HepG2 (cell line): ENCODE data around the gene TMEM86B. TPM values are rescaled to one million over a fixed set of nuclear protein-coding genes. Genes with fewer than 3 reads are reported as not detected.
A peak's percentile ranks its signal among the peaks of the same experiment; 100 is the strongest.

Experiments used
- ATAC-seq: fragments of 200-7000 bp; cut with Tn5 transposase; 3 replicates; pipeline ENCODE4 v1.9.1; 2020; ENCODE audit warnings: mild to moderate bottlenecking, moderate library complexity
- BruUV-seq: library from RNA; stranded (reverse); fragments of 400-500 nt; replicated peaks from 2 replicates; lab custom pipeline; 2021; lab: Mats Ljungman, UMichigan
- CTCF ChIA-PET: fragments of 300-600 bp; formaldehyde crosslinking; extraction: SDS; loops from one replicate; lab custom pipeline; 2021; ENCODE audit warnings: low total read pairs, inconsistent platforms, low intra/inter-chr PET ratio; lab: Yijun Ruan, JAX
- POLR2A ChIA-PET: fragments of 350-600 bp; sonication (Branson Sonifier 250); formaldehyde crosslinking; loops from one replicate; lab custom pipeline; 2020; ENCODE audit warnings: antibody characterized with exemption, inconsistent platforms; lab: Yijun Ruan, JAX
- DNase-seq: peaks from one replicate; pipeline ENCODE4 v3.0.0-alpha.2; 2015; ENCODE audit warnings: low spot score
- FAIRE-seq: peaks from 3 replicates; lab custom pipeline; 2011; peaks lifted over from hg19 to GRCh38; lab: Jason Lieb, UNC
- H2AFZ ChIP-seq: one replicate; pipeline ENCODE4 v1.6.1; 2011; ENCODE audit warnings: low read length, inconsistent platforms
- H3K27ac ChIP-seq: fragments of 300-600 bp; 3 replicates; pipeline ENCODE4 v1.8.0; 2011; ENCODE audit warnings: mixed run types, mild to moderate bottlenecking, mixed read lengths, low read length, inconsistent platforms; ENCODE audit not compliant: insufficient read depth; ENCODE audit errors: extremely low read length
- H3K27me3 ChIP-seq, 2 experiments: fragments of 200-600 bp in 1 of 2; 2 replicates in 1 of 2; 3 replicates in 1 of 2; pipeline versions ENCODE4 v1.6.0 to v1.8.0; 2011; ENCODE audit warnings: low read length in 2 of 2, mild to moderate bottlenecking in 2 of 2, moderate library complexity in 2 of 2, inconsistent platforms in 1 of 2; ENCODE audit not compliant: insufficient read depth in 2 of 2, control insufficient read depth in 1 of 2
- H3K36me3 ChIP-seq, 2 experiments: fragments of 200-600 bp in 1 of 2; replicated peaks in 1 of 2; 2 replicates in 1 of 2; 3 replicates in 1 of 2; pipeline versions ENCODE4 v1.5.1 to v1.8.0; 2011; ENCODE audit warnings: low read length in 2 of 2, inconsistent platforms in 1 of 2; ENCODE audit not compliant: insufficient read depth in 2 of 2, control insufficient read depth in 1 of 2
- H3K4me1 ChIP-seq: 2 replicates; pipeline ENCODE4 v1.5.1; 2012; ENCODE audit warnings: low read length, inconsistent platforms; ENCODE audit not compliant: insufficient read depth
- H3K4me2 ChIP-seq: 2 replicates; pipeline ENCODE4 v1.6.0; 2011; ENCODE audit warnings: low read depth, low read length, inconsistent platforms
- H3K4me3 ChIP-seq, 3 experiments: fragments of 200-600 bp in 1 of 3; sonication (generic), shearing (Covaris generic) in 1 of 3; replicated peaks in 1 of 3; 2 replicates each; pipeline ENCODE4 v1.5.1; 2011 to 2016; ENCODE audit warnings: low read length in 3 of 3, inconsistent platforms in 2 of 3, low read depth in 2 of 3, mild to moderate bottlenecking in 2 of 3, control low read depth in 1 of 3, mixed read lengths in 1 of 3; ENCODE audit not compliant: insufficient read depth in 1 of 3
- H3K79me2 ChIP-seq: one replicate; pipeline ENCODE4 v1.6.1; 2011; ENCODE audit warnings: low read length, inconsistent platforms; ENCODE audit not compliant: insufficient read depth
- H3K9ac ChIP-seq: 2 replicates; pipeline ENCODE4 v1.6.0; 2011; ENCODE audit warnings: mild to moderate bottlenecking, low read depth, low read length, inconsistent platforms; ENCODE audit not compliant: insufficient read depth
- H3K9me3 ChIP-seq: 2 replicates; pipeline ENCODE4 v1.5.1; 2012; ENCODE audit warnings: mild to moderate bottlenecking, low read length
- H4K20me1 ChIP-seq: 2 replicates; pipeline ENCODE4 v1.6.0; 2011; ENCODE audit warnings: inconsistent platforms, mild to moderate bottlenecking, low read length, moderate library complexity; ENCODE audit not compliant: insufficient read depth
- NR2F6 ChIP-seq, 2 experiments: IDR thresholded peaks; 2 replicates each; pipeline ENCODE4 v1.6.1; 2016; ENCODE audit warnings: antibody characterized with exemption in 1 of 2, mild to moderate bottlenecking in 1 of 2
- RFX5 ChIP-seq: IDR thresholded peaks from 2 replicates; pipeline ENCODE4 v1.6.1; 2011; ENCODE audit warnings: low read depth, low read length, improper control_type of control experiment
- SALL2 ChIP-seq: sonication (generic); formaldehyde crosslinking; IDR thresholded peaks from 2 replicates; pipeline ENCODE4 v1.8.1; 2023; ENCODE audit warnings: mild to moderate bottlenecking, missing genetic modification reagents, inconsistent platforms
- SETDB1 ChIP-seq: sonication (generic); formaldehyde crosslinking; IDR thresholded peaks from 2 replicates; pipeline ENCODE4 v1.5.1; 2020; ENCODE audit warnings: missing genetic modification reagents, mild to moderate bottlenecking, borderline replicate concordance
- WGBS: methylation state at CpG from one replicate; pipeline ENCODE4 v1.1.6; 2017; ENCODE audit warnings: low lambda C conversion rate; 5-methylcytosine and 5-hydroxymethylcytosine counted together
- in situ Hi-C: cut with HindIII; loops from 2 replicates; pipeline ENCODE4 v1.10.0; 2017; ENCODE audit warnings: low pct_unique_long_range_greater_than_20kb; ENCODE audit not compliant: extremely low pct_ligation_motif_present
- intact Hi-C: fragments of 100-400 bp; cut with micrococcal nuclease; formaldehyde crosslinking; loops from one replicate; pipeline ENCODE4 v1.10.0; 2022; ENCODE audit not compliant: unreplicated experiment
- polyA plus RNA-seq, 8 experiments: library from polyadenylated mRNA; depleted of rRNA in 3 of 8; stranded (reverse) in 7 of 8; unstranded in 1 of 8; fragments of >200 nt; fragmentation: Illumina TruSeq in 4 of 8; extraction: Trizol in 4 of 8; gene quantifications; 2 replicates each; pipeline versions ENCODE4 v1.2.1 to v1.2.3, GENCODE V29; 2011 to 2016; ENCODE audit warnings: low read depth in 4 of 8, missing spikeins in 1 of 8, mixed read lengths in 1 of 8; ENCODE audit not compliant: insufficient read depth in 1 of 8
- total RNA-seq, 5 experiments: library from RNA; depleted of rRNA; stranded (reverse); fragments of >200 nt; fragmentation: Illumina TruSeq; extraction: Trizol; gene quantifications; 2 replicates each; pipeline ENCODE4 v1.2.3, GENCODE V29; 2016; ENCODE audit warnings: low read depth in 1 of 5
- TF ChIP-seq, protein P1 (sequence below): sonication (generic); formaldehyde crosslinking; IDR thresholded peaks from 2 replicates; pipeline ENCODE4 v1.5.0; 2020; ENCODE audit warnings: missing genetic modification reagents
- TF ChIP-seq, protein P2 (sequence below): sonication (generic); formaldehyde crosslinking; IDR thresholded peaks from 2 replicates; pipeline ENCODE4 v1.8.1; 2023; ENCODE audit warnings: missing genetic modification reagents, mild to moderate bottlenecking, borderline replicate concordance
- TF ChIP-seq, protein P3 (sequence below): sonication (generic); formaldehyde crosslinking; IDR thresholded peaks from 2 replicates; pipeline ENCODE4 v1.4.0; 2020; ENCODE audit warnings: mild to moderate bottlenecking, missing genetic modification reagents
- TF ChIP-seq, protein P4 (sequence below): IDR thresholded peaks from 2 replicates; pipeline ENCODE4 v1.6.1; 2016; ENCODE audit warnings: low read depth, borderline replicate concordance

The TMEM86B gene
- total and polyA plus RNA-seq, 2 of the 13 experiments (the other 11 are each of a cell fraction or from before 2014, with no cell fraction given) = 7.7 to 9.6 TPM

DNA sequence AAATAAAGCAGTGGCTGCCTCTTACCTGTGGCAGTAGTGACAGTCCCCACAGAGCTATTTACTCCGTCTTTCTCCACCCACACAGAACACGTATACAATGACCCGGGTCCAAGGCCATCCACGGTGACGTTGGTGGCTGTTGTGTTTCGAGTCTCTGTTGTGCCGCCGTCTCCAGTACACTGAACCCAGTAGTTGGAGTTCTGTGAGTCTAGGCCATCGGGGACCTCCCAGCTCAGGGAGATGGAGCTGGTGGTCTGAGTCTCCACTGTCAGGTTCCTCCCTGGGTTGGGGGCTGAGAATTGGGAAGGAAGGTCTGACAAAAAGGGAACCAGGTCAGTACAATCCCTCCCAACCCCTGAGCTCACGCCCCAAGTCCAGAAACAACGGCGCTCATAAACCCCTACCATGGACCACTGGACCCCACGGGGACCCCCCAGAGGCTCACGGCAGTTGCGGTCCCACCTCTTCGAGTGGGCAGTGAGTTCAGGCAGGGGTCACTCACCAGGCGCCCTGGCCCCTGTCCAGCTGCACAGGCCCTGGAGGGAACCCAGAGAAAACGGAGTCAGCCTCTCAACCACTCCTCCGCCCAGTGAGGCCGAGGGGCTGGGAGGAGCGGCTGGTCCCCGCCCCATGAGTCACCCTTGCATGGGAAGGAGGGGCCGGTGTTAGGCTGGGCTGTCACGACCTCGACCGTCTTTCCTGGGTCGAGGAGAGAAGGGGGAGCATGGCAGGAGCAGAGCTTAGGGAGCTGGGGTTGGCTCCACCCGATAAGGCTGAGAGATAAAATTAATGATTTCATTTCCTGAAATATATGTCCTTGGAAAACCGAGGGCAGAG, 21.7 kb downstream of the TMEM86B start:
- Histone ChIP-seq H3K9me3 (no peaks in the 10 kb centered on the region), H3K4me3 (peak overlapping the region; percentile 73 to 93 (median 82)), H3K27me3 (no peaks in the 10 kb centered on the region; a peak in 1 of 5 replicates), H3K79me2 (peaks cover 14% of the 10 kb centered on the region), H3K9ac (peak overlapping the region; percentile 100), H3K27ac (peak overlapping the region; percentile 100), H3K4me2 (peak overlapping the region; percentile 81), H3K4me1 (peaks cover 64% of the 10 kb centered on the region), H2AFZ (no peak overlapping the region), H3K36me3 (peaks cover 10 to 29% of the 10 kb centered on the region in 2 experiments; a peak in 4 of 5 replicates), H4K20me1 (peaks cover 6% of the 10 kb centered on the region; the same call in 1 of the 2 replicates)
- DNase-seq = peak; percentile 93
- intact Hi-C loops (loop anchor here (1.0 kb wide), 2 partner anchors 90 to 178 kb away; partner anchors contain the start of genes PPP1R12C and RPL28), in situ Hi-C loops (no loop called here)
- peak; percentile 89 for ATAC-seq
- BruUV-seq = TSS peak; percentile 96
- POLR2A ChIA-PET = interaction anchor here (0.6 to 2.2 kb wide), 31 partner anchors 9 to 934 kb away, joined by 3 to 34 read pairs (median 6); partner anchors contain the start of genes DNAAF3, FIZ1, HSPBP1 and ISOC2
- CTCF ChIA-PET = no interaction called here
- WGBS = under 1% methylated on average over 19 of the region's 29 CpGs
- peak; percentile 85 for FAIRE-seq
- TF ChIP-seq, protein P1, sequence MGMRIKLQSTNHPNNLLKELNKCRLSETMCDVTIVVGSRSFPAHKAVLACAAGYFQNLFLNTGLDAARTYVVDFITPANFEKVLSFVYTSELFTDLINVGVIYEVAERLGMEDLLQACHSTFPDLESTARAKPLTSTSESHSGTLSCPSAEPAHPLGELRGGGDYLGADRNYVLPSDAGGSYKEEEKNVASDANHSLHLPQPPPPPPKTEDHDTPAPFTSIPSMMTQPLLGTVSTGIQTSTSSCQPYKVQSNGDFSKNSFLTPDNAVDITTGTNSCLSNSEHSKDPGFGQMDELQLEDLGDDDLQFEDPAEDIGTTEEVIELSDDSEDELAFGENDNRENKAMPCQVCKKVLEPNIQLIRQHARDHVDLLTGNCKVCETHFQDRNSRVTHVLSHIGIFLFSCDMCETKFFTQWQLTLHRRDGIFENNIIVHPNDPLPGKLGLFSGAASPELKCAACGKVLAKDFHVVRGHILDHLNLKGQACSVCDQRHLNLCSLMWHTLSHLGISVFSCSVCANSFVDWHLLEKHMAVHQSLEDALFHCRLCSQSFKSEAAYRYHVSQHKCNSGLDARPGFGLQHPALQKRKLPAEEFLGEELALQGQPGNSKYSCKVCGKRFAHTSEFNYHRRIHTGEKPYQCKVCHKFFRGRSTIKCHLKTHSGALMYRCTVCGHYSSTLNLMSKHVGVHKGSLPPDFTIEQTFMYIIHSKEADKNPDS (CRISPR knock-in tag) = no peak
- TF ChIP-seq RFX5 = no peak; the same call in 1 of the 2 replicates
- TF ChIP-seq, protein P2, sequence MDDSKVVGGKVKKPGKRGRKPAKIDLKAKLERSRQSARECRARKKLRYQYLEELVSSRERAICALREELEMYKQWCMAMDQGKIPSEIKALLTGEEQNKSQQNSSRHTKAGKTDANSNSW (CRISPR knock-in tag) = peak; percentile 39; the same call in 1 of the 2 replicates
- TF ChIP-seq, protein P3, sequence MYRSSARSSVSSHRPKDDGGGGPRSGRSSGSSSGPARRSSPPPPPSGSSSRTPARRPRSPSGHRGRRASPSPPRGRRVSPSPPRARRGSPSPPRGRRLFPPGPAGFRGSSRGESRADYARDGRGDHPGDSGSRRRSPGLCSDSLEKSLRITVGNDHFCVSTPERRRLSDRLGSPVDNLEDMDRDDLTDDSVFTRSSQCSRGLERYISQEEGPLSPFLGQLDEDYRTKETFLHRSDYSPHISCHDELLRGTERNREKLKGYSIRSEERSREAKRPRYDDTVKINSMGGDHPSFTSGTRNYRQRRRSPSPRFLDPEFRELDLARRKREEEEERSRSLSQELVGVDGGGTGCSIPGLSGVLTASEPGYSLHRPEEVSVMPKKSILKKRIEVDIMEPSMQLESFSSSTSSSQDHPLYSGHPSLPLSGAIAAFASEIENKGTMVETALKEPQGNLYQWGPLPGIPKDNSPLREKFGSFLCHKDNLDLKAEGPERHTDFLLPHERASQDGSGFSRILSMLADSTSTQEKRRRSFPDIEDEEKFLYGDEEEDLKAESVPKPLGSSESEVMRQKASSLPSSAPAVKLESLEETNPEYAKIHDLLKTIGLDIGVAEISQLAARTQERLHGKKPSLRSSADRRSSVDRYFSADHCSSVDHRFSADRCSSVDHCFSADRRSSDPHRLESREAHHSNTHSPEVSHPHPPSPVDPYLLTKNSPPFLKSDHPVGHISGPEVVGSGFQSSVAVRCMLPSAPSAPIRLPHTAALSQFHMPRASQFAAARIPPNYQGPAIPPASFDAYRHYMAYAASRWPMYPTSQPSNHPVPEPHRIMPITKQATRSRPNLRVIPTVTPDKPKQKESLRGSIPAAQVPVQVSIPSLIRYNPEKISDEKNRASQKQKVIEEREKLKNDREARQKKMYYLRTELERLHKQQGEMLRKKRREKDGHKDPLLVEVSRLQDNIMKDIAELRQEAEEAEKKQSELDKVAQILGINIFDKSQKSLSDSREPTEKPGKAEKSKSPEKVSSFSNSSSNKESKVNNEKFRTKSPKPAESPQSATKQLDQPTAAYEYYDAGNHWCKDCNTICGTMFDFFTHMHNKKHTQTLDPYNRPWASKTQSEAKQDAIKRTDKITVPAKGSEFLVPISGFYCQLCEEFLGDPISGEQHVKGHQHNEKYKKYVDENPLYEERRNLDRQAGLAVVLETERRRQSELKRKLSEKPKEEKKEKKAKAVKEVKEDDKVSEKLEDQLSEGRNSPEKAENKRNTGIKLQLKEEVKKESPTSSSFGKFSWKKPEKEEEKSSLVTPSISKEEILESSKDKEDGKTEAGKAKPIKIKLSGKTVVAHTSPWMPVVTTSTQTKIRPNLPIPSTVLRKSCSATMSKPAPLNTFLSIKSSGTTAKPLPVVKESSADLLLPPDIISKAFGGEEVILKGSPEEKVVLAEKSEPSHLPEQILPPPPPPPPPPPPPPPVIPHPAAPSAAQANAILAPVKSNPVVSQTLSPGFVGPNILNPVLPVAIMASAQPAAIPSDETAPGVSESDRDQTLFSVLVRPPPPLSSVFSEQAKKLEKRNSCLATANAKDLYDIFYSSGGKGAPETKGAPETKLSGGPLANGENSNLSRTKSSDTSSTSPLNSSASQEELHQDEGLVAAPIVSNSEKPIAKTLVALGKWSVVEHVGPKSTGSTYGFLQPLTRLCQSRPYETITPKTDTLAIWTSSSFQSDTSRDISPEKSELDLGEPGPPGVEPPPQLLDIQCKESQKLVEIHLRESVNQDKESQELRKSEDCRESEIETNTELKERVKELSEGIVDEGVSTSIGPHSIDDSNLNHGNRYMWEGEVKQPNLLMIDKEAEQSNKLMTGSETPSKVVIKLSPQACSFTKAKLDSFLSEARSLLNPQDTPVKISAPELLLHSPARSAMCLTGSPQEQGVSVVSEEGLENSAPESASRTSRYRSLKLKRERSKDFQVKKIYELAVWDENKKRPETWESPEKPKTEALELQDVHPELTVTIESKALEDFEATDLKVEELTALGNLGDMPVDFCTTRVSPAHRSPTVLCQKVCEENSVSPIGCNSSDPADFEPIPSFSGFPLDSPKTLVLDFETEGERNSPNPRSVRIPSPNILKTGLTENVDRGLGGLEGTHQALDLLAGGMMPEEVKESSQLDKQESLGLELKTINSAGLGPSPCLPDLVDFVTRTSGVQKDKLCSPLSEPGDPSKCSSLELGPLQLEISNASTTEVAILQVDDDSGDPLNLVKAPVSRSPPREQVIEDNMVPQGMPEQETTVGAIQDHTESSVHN = no peak
- no peak for TF ChIP-seq NR2F6 (IDR thresholded peaks at IDR 0.05)
- TF ChIP-seq NR2F6 (CRISPR knock-in tag; IDR thresholded peaks at IDR 0.05) = peak; percentile 76
- TF ChIP-seq SALL2 (CRISPR knock-in tag) = peak; percentile 87; the same call in 1 of the 2 replicates
- TF ChIP-seq SETDB1 (CRISPR knock-in tag) = no peak
- TF ChIP-seq, protein P4, sequence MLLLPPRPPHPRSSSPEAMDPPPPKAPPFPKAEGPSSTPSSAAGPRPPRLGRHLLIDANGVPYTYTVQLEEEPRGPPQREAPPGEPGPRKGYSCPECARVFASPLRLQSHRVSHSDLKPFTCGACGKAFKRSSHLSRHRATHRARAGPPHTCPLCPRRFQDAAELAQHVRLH (CRISPR knock-in tag) = peak; percentile 67; the same call in 1 of the 2 replicates
